HL-60 (cell line): ENCODE measurements around the gene GAPDHS.

ENCODE experiments used
- DNase-seq, 2 experiments: peaks; one replicate each; pipeline ENCODE4 v3.0.0-alpha.2; 2010 to 2020; ENCODE audit warnings: low read depth in 1 of 2, low spot score in 1 of 2
- H3K27ac ChIP-seq: fragments of 250-450 bp; sonication (Bioruptor Pico); replicated peaks from 2 replicates; pipeline ENCODE4 v1.5.1; 2020; ENCODE audit warnings: mild to moderate bottlenecking, moderate library complexity
- H3K27me3 ChIP-seq: fragments of 250-450 bp; sonication (Bioruptor Pico); 2 replicates; pipeline ENCODE4 v1.5.1; 2021; ENCODE audit warnings: mild to moderate bottlenecking, moderate library complexity; ENCODE audit not compliant: insufficient read depth, poor library complexity, severe bottlenecking
- H3K4me3 ChIP-seq: replicated peaks from 2 replicates; pipeline ENCODE4 v1.5.1; 2011; ENCODE audit warnings: mild to moderate bottlenecking, control low read depth, low read length; ENCODE audit not compliant: insufficient read depth
- CTCF ChIP-seq: IDR thresholded peaks from one replicate; pipeline ENCODE4 v1.5.1; 2011; ENCODE audit warnings: low read length, control low read depth, inconsistent platforms; ENCODE audit not compliant: insufficient read depth
- GABPA ChIP-seq: IDR thresholded peaks from 2 replicates; pipeline ENCODE4 v1.6.1; 2012; ENCODE audit warnings: low read depth
- POLR2AphosphoS5 ChIP-seq: IDR thresholded peaks from 2 replicates; pipeline ENCODE4 v1.6.1; 2012; ENCODE audit warnings: low read depth
- REST ChIP-seq: IDR thresholded peaks from 2 replicates; pipeline ENCODE4 v1.6.1; 2012; ENCODE audit warnings: low read depth; ENCODE audit not compliant: insufficient replicate concordance
- SPI1 ChIP-seq: IDR thresholded peaks from 2 replicates; pipeline ENCODE4 v1.6.1; 2012; ENCODE audit warnings: low read depth, mild to moderate bottlenecking, borderline replicate concordance

Gene GAPDHS

GRCh38 chr19:35590875-35591274 is 57.6 kb downstream of the GAPDHS start:
- no peak for TF ChIP-seq REST
- TF ChIP-seq POLR2AphosphoS5: no peak
- no peak for TF ChIP-seq SPI1
- TF ChIP-seq GABPA: no peak
- TF ChIP-seq CTCF: no peak
- no peak for DNase-seq
- no peak overlapping the region for H3K27ac ChIP-seq
- H3K27me3 ChIP-seq: no peaks in the 10 kb centered on the region
- H3K4me3 ChIP-seq: no peak overlapping the region

- Histone ChIP-seq H3K4me3 (no peak overlapping the region), H3K27ac (no peak overlapping the region), H3K27me3 (no peaks in the 10 kb centered on the region)
- peak; percentile 15 to 19 for DNase-seq
- TF ChIP-seq POLR2AphosphoS5: no peak
- peak; percentile 40 for TF ChIP-seq CTCF
These were observed 59.0 kb downstream of the GAPDHS start for GRCh38 chr19:35592226-35592625.
